Cardiac muscle cell (in vitro differentiated cells and primary cell): Measurements from ENCODE around the gene IRS4. TPM values are rescaled to one million over a fixed set of nuclear protein-coding genes. Genes with fewer than 3 reads are reported as not detected.

Experiments
- DNase-seq, 2 donors: peaks; one replicate each; pipeline versions ENCODE4 v3.0.0 to v3.0.0-alpha.2; 2010 to 2017; ENCODE audit warnings: low read depth in 1 of 2, low spot score in 1 of 2
- H3K27ac ChIP-seq: fragments of 200-600 bp; sonication (generic); 2 replicates; pipeline ENCODE4 v1.5.1; 2016
- H3K27me3 ChIP-seq: fragments of 200-600 bp; sonication (generic); 2 replicates; pipeline ENCODE4 v1.6.0; 2016; ENCODE audit warnings: control low read depth
- H3K36me3 ChIP-seq: fragments of 200-600 bp; sonication (generic); 2 replicates; pipeline ENCODE4 v1.5.1; 2016; ENCODE audit warnings: control low read depth
- H3K4me1 ChIP-seq: fragments of 200-600 bp; sonication (generic); 2 replicates; pipeline ENCODE4 v1.8.1; 2017; ENCODE audit warnings: low read depth, mild to moderate bottlenecking, mixed run types
- H3K4me3 ChIP-seq: fragments of 200-600 bp; sonication (generic); 2 replicates; pipeline ENCODE4 v1.5.1; 2016; ENCODE audit warnings: mild to moderate bottlenecking
- H3K9me3 ChIP-seq: fragments of 200-600 bp; sonication (generic); 2 replicates; pipeline ENCODE4 v1.5.1; 2017; ENCODE audit warnings: low read depth, mild to moderate bottlenecking, control low read depth
- CTCF ChIP-seq: IDR thresholded peaks from 2 replicates; pipeline ENCODE4 v1.5.1; 2012; ENCODE audit warnings: low read depth, mild to moderate bottlenecking, low read length
- polyA plus RNA-seq: library from polyadenylated mRNA; unstranded; fragments of >200 nt; fragmentation: Nextera tagmentation; extraction: Ambion mirVana; gene quantifications from 2 replicates; pipeline ENCODE4 v1.2.1, GENCODE V29; 2016
- total RNA-seq: library from RNA; depleted of rRNA; stranded (reverse); fragments of >200 nt; gene quantifications from 2 replicates; pipeline ENCODE4 v1.2.3, GENCODE V29; 2016

The IRS4 gene
- total and polyA plus RNA-seq, 2 experiments from 2014 or later = not detected

GRCh38 chrX:108726748-108727147 lies 9.6 kb downstream of the IRS4 start:
- no peak for DNase-seq
- Histone ChIP-seq H3K9me3 (no peaks in the 10 kb centered on the region), H3K36me3 (no peaks in the 10 kb centered on the region), H3K4me3 (no peak overlapping the region), H3K27me3 (peaks cover 24% of the 10 kb centered on the region), H3K4me1 (no peaks in the 10 kb centered on the region), H3K27ac (no peak overlapping the region)
- no peak for TF ChIP-seq CTCF

- H3K27ac ChIP-seq = no peak overlapping the region
- H3K36me3 ChIP-seq = no peaks in the 10 kb centered on the region
- H3K27me3 ChIP-seq = no peaks in the 10 kb centered on the region
- no peaks in the 10 kb centered on the region for H3K4me1 ChIP-seq
- no peak for DNase-seq
- H3K9me3 ChIP-seq = no peaks in the 10 kb centered on the region
- no peak overlapping the region for H3K4me3 ChIP-seq
- no peak for TF ChIP-seq CTCF
Observed at GRCh38 chrX:108722561-108722960, 13.8 kb downstream of the IRS4 start.

- H3K4me1 ChIP-seq = no peaks in the 10 kb centered on the region
- H3K4me3 ChIP-seq = no peak overlapping the region
- no peak for TF ChIP-seq CTCF
- DNase-seq = no peak
- H3K27me3 ChIP-seq = no peaks in the 10 kb centered on the region
- no peaks in the 10 kb centered on the region for H3K9me3 ChIP-seq
- H3K27ac ChIP-seq = no peak overlapping the region
- no peaks in the 10 kb centered on the region for H3K36me3 ChIP-seq
Observed at GRCh38 chrX:108712886-108713285, 23.5 kb downstream of the IRS4 start.

- TF ChIP-seq CTCF = no peak
- Histone ChIP-seq H3K36me3 (no peaks in the 10 kb centered on the region), H3K27me3 (no peaks in the 10 kb centered on the region), H3K4me1 (no peaks in the 10 kb centered on the region), H3K27ac (no peak overlapping the region), H3K4me3 (no peak overlapping the region), H3K9me3 (no peaks in the 10 kb centered on the region)
- DNase-seq = no peak
Observed at GRCh38 chrX:108704839-108705238, 31.5 kb downstream of the IRS4 start.

GRCh38 chrX:108702530-108702929 lies 33.8 kb downstream of the IRS4 start:
- no peak overlapping the region for H3K4me3 ChIP-seq
- no peaks in the 10 kb centered on the region for H3K9me3 ChIP-seq
- H3K36me3 ChIP-seq = peaks cover 4% of the 10 kb centered on the region
- H3K27ac ChIP-seq = no peak overlapping the region
- no peak for DNase-seq
- TF ChIP-seq CTCF = no peak
- no peaks in the 10 kb centered on the region for H3K27me3 ChIP-seq
- no peaks in the 10 kb centered on the region for H3K4me1 ChIP-seq

- Histone ChIP-seq H3K4me1 (no peaks in the 10 kb centered on the region), H3K27ac (no peak overlapping the region), H3K4me3 (no peak overlapping the region), H3K36me3 (peaks cover 11% of the 10 kb centered on the region), H3K9me3 (no peaks in the 10 kb centered on the region), H3K27me3 (no peaks in the 10 kb centered on the region)
- DNase-seq = no peak
- no peak for TF ChIP-seq CTCF
Observed at GRCh38 chrX:108701633-108702032, 34.7 kb downstream of the IRS4 start.
